C4-2B (cell line): ENCODE data around the gene MROH9.
A peak's percentile ranks its signal among the peaks of the same experiment; 100 is the strongest.

Experiments
- H3K27ac ChIP-seq: fragments of 450-650 bp; 2 replicates; pipeline ENCODE4 v1.5.1; 2017
- CTCF ChIP-seq: fragments of 450-650 bp; conservative IDR thresholded peaks from 2 replicates; pipeline ENCODE4 v1.5.1; 2017; ENCODE audit warnings: mild to moderate bottlenecking
- ZFX ChIP-seq: fragments of 450-650 bp; IDR thresholded peaks from 2 replicates; pipeline ENCODE4 v1.6.1; 2017

Gene MROH9

GRCh38 chr1:171052977-171053376, 117.6 kb downstream of the MROH9 start:
- TF ChIP-seq CTCF (no peak), ZFX (no peak)

GRCh38 chr1:171055966-171056643, 120.8 kb downstream of the MROH9 start:
- no peak overlapping the region for H3K27ac ChIP-seq
- TF ChIP-seq ZFX (no peak), CTCF (no peak)

More at GRCh38 chr1:171052977-171053376, 117.6 kb downstream of the MROH9 start:
- H3K27ac ChIP-seq, result no peak overlapping the region

- no peak overlapping the region for H3K27ac ChIP-seq
- TF ChIP-seq CTCF (no peak), ZFX (no peak)
Measured at GRCh38 chr1:171061425-171062143, 126.2 kb downstream of the MROH9 start.

GRCh38 chr1:171062902-171063301, 127.6 kb downstream of the MROH9 start:
- no peak overlapping the region for H3K27ac ChIP-seq
- TF ChIP-seq ZFX (no peak), CTCF (no peak)

- TF ChIP-seq CTCF (no peak), ZFX (no peak)
Measured at GRCh38 chr1:171075041-171075440, 139.7 kb downstream of the MROH9 start.

GRCh38 chr1:171081314-171081753, 146.0 kb downstream of the MROH9 start:
- TF ChIP-seq ZFX (no peak), CTCF (peak; percentile 63)
- H3K27ac ChIP-seq, result no peak overlapping the region

More at GRCh38 chr1:171075041-171075440, 139.7 kb downstream of the MROH9 start:
- no peak overlapping the region for H3K27ac ChIP-seq

- TF ChIP-seq CTCF (no peak), ZFX (no peak)
- H3K27ac ChIP-seq, result no peak overlapping the region
Measured at GRCh38 chr1:171081763-171082201, 146.4 kb downstream of the MROH9 start.
